HG03571 (cell line): ENCODE data around the gene MMP17.

ENCODE experiments used
- ATAC-seq: cut with Tn5 transposase; IDR thresholded peaks from one replicate; pipeline ENCODE4 v1.9.1; 2021; ENCODE audit not compliant: unreplicated experiment

The MMP17 gene

DNA sequence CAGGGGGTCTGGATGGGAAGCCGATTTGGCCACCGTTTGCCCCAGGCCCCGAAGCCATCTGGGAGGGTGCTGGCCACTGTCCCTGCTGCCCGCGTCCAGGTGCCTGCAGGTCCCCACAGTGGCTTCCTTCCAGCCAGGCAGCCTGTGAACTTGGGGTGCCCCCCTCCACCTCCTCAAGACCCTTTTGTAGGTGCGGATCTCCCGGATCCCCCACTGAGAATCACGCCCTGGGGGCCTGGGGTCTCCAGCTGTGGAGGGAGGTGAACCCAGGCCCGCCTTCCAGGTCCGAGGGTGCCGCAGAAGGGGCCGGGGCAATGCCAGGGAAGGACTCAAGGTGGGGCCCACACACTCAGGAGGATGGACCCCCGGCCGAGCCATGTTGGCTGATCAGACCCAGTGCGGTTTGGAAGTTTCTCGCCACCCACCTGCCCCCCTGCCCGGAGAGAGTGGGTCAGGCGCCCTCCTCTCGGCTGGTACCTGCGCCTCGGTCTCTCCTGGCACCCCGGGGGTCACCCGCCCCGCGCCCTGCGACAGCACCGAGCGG, 1.7 kb downstream of the MMP17 start:
- no peak for ATAC-seq

DNA sequence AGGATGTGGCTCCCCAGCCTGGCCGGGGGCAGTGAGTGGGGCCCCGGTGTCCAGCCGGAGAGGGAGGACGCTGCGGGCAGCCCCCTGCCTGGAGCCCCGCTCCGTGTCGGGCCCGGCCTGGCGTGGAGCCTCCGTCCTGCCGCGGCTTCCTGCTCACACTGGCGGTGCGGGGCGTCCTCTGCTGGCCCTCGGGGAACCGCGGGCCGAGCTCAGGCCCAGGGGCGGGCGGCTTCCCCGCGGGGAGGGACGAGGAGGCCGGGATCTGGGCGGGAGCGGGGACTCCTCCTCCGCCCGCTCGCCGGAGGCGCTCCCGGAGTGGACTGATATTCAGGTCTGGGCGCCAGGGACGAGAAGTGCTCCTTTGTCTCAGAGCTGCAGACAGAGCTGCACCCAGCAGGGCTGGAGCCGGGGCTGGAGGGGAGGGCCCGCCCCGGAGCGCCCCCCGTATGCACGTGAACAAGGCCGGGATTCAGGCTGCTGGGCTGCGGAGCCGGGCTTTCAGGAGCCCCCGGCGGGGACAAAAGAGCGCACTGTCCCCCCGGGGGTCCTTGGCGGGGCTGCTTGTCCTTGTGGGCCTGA, 2.2 kb downstream of the MMP17 start:
- no peak for ATAC-seq

DNA sequence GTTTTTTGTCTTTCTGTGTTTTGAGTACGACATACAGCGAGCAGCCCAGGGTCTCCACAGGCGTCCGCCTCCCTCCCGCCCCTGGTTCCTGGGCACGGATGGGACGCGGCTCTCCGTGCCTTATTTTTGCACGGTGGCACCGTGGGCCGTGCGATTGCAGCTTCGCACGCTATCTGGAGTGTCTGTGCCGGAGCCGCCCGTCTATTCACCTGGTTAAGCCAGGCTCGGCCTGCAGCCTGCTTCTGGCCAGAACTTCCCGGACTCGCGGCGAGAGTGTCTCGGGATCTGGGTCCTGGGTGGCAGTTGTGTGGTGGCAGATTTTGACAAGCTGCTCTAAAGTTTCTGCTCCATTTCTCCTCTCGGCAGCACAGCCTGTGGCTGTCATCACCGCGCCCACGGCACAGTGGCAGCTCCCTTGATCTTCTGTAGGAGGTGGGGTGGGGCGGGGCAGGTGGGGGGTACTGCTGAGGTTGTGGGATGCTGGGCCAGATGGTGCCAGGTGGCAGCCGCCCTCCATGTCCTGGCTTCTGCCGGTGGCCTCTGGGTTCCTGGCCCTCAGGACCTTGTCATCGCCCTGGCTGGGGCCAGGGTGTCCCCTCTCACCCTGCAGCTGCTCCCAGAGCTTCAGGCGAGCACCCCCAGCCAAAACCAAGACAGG, 2.9 kb downstream of the MMP17 start:
- no peak for ATAC-seq

DNA sequence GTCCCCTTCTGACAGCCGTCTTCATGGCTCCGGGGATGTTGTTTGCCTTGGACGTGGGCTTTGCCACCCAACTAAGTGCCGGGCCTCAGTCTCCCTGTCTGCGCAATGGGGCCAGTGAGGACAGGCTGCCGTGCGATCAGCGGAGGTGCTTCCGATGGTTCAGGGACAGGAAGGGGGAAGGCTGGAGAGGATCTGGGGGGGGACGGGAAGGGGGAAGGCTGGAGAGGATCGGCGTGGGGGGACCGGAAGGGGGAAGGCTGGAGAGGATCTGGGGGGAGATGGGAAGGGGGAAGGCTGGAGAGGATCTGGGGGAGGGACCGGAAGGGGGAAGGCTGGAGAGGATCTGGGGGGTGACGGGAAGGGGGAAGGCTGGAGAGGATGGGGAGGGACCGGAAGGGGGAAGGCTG, 3.4 kb downstream of the MMP17 start:
- ATAC-seq = no peak

DNA sequence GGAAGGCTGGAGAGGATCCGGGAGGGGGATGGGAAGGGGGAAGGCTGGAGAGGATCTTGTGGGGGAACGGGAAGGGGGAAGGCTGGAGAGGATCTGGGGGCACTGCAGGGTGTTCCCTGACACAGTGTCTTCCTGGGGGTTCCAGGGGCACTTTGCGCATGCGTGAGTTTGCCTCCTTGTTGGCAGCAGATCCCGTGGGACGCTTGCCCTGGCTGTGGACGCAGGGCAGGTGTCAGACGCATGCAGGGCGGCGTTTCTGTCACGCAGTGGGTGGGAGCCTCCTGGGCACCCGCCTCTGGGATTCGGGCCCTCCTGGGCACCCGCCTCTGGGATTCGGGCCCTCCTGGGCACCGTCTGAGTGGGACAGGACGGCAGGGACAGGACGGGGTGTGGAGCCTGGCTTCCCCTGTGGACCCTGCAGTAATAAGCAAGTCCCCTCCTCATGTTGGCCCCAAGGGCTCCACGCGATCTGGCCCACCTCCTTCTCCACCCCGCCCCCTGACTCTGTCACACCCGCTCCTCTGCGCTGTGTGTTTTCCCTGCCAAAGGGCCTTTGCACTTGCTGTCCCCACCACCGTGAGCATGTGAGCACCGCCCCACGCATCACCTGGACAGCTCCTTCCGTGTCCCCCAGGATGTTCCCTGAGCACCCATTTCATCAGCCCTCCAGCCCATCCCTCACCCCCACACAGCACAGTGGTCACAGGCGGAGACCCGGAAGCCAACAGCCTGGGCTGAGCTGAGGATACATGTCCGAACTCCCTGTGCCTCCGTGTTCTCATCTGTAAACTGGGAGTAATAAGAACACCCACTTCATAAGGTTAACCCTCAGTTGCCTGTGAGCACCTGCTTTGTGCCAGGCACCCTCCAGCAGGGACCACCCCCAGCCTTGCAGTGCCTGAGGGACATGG, 4.4 kb downstream of the MMP17 start:
- ATAC-seq = no peak

DNA sequence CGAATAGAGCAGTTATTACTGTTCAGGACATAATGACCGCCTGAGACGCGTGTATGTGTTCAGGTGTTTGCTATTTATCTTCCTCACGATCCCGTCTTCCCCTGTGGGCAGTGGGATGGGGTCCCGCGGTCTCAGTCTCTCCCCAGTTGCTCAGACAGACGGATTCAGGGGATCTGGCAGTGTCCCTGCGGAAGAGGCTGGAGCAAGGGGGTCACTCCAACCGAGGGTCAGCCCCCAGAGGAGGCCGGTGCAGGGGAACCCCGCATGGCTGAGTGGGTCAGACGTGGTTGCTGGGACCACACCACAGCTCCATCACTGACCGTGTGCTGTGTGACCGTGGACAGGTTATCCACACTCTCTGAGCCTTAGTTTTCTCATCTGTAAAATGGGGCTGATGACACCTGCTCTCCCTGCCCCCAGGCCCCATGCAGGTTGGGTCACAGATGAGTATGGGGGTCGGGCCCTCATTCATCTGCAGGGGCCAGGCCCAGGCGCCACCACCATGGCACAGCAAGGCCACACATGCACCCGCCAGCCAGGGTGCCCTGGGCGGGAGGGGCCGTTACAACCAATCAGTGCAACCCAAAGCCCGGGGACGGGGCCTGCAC, 5.2 kb downstream of the MMP17 start:
- ATAC-seq = no peak

DNA sequence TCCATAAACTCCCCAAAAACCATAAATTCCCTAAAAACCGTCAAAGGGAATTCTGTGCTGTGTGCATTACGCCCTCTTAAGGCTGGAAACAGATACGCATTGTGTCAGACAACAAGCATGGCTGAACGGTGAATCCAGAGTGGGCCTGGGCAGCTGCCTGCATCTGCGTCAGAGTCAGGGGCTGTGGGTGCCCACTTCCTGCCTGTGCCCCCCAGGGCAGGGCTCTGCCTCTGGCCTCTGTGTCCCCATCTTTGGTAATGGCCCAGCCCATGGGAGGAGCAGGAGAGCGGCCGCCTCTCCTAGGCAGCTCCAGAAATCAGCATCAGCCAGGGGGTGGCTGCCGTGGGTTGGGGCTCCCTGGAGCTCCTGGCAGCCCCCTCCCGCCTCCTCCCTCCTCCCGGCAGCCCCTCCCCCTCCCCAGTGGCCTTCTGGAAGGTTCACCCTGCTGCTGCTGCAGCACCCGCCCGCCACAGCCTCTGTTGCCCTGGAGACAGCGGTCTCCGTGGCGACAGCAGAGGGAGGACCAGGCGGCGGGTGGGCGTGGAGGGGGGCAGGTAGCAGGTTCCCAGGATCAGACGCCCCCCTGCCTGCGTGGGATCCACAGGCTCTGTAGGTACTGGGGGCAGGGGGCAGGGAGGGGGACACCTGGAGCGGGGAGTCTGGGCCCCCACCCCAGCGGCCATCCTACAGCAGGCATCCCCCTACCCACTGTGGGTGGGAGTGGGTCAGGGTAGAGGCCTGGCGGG, 5.9 kb downstream of the MMP17 start:
- ATAC-seq = no peak

DNA sequence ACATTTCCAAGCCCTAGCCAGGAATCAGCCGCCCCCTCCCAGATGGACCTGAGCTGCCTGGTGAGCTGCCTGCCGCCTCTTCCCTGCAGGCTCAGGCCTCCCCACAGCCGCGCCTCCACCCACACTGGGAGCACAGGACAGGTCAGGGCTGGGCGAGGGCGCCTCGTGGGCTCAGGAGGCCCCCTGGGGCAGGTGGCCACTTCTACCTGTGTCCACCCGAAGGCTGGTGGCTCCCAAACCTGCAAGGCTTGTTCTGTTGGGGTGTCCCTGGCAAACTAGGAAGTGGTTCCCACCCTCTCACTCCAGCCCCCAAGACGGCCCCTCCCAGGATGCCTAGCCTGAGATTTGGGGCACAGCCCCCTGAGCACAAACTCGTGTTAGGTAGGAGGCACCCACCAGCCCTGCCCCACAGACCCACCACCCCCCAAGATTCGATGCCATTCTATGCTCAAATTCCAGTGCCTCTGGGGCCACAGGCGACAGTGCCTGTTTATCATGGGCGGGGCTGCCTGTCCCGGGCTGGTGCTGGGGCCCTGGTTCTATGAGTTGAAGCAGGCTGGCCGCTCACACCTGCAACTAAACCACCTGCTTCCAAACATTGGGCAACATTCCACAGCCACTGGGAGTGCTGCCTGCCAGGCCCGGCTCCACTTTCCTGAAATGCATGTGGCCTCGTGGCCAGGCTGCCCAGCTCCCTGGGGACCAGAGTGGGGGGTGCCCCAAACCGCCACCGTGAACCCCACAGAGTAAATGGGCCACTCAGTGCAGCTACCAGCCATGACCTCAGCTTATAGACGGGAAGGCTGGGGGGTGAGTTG, 6.8 kb downstream of the MMP17 start:
- ATAC-seq = no peak

DNA sequence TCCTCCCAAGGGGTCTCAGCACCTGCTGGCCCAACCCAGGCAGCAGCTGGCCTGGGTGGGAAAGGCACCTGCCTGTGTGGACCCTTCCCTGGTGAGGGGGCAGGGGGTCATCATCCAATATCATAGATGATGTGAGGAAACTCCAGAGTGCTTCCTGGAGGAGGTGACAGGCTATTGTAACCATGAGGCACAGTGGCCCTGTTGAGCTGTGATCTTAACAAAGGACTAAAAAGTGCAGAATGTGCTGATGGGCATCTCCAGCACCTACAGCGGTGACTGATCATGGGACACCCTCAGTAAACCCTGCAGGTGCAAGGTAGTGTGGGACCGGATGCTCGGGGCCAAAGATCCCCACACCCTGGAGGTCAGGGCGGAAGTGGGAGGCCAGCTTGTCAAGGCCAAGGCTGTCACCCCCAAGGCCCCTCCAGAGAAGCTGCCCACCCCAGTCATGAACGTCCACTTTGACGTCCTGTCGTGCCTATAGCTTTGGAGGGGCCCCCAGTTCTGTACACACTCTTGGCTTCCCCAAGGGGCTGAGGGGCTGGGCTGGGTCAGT, 7.5 kb downstream of the MMP17 start:
- no peak for ATAC-seq

DNA sequence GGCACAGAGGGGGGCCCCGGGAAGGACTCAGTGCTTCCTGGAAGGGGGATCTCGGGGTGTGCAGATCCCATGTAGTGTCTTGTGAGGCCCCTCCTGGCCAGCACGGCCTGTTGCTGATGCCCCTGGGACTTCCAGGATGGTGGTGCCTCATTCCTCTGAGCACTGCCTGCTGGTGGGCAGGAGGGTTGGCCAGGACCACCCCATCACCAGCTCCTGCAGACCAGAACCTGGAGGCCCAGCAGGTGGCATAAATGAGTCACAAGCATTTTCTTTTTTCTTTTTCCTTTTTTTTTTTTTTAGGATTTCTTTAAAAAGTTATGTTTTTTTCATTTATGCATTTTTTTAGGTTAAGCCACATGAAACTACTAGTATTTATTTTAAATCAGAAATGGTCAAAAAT, 8.0 kb downstream of the MMP17 start:
- no peak for ATAC-seq

DNA sequence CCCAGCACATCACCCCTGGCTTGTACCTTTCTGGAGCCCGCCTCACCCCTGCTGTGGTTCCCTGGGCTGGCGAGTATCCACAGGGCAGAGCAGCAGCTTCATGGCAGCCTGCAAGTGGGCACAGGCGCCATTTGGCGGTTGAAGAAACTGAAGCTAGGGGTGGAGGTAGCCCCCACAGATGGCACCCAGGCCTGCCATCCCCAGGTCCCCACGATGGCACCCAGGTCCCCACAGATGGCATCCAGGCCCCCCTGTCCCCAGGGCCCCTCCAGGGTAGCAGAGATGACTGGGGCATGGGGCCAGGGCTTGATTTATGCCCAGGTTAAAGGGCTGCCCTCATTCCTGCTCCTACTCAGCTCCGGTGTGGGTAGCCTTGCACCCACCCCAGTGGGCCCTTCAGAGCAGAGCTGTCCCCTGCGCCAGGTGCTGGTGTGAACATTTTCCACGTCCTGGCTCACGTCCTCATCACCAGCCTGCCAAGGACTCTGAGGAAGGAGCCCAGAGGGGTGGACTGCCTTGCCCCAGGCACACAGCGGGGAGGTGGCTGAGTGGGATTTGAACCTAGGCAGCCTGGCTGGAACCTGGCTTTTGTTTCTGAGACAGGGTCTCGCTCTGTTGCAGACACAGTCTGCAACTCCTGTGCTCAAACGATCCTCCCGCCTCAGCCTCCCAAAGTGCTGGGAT, 8.7 kb downstream of the MMP17 start:
- ATAC-seq = no peak

DNA sequence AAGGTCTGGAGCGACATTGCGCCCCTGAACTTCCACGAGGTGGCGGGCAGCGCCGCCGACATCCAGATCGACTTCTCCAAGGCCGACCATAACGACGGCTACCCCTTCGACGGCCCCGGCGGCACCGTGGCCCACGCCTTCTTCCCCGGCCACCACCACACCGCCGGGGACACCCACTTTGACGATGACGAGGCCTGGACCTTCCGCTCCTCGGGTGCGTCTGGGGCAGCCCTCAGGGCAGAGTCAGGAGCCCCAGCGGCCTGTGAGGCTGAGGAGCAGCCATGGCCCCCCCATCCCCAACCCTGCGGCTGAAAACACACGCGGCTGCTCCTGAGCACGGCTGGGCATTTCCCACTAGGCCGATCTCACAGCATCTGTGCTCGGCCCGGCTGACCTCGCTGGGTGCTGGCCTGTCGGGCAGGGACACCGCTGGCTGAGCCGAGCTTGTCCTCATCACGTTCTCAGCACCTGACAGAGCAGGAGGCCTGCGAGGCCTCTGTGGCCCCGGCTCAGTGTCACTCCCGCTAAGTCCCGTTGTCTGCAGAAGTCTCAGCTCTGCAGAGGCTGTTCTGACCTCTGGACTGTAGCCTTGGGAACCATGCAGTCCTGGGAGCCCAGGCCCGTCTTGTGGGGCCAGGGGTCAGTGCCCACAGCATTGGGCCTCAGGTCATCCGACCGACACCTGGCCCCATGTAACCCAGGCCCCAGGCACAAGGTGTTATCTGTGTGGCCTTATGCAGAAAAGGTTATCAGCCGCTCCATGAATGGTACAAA, 12.6 kb downstream of the MMP17 start:
- no peak for ATAC-seq

DNA sequence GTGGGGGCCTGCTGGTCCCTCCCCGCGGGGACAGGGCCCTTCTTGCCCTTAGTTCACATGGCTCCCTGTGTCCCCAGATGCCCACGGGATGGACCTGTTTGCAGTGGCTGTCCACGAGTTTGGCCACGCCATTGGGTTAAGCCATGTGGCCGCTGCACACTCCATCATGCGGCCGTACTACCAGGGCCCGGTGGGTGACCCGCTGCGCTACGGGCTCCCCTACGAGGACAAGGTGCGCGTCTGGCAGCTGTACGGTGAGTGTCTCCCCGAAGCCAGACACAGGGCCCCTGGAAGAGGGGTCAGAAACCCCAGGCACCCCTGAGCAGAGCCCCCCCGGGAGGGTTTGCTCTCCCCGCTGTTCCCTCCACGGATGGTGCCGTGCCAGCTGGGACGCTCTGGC, 13.4 kb downstream of the MMP17 start:
- ATAC-seq = no peak

DNA sequence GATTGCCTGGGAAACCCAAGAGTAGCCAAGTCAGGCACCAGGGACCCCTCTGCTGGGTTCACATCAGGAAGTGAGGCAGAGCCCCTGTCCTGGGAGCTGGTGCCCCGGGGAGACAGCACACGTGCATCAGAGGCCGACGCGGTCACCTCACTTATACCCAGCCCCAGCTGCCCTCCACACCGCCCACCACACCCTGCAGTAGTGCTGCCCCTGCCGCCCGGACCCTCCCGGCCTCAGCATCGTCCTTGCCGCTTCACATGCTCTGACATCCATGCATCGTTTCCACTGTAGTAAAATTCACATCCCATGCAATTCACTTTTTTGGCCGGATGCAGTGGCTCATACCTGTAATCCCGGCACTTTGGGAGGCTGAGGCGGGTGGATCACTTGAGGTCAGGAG, 14.0 kb downstream of the MMP17 start:
- ATAC-seq = no peak

DNA sequence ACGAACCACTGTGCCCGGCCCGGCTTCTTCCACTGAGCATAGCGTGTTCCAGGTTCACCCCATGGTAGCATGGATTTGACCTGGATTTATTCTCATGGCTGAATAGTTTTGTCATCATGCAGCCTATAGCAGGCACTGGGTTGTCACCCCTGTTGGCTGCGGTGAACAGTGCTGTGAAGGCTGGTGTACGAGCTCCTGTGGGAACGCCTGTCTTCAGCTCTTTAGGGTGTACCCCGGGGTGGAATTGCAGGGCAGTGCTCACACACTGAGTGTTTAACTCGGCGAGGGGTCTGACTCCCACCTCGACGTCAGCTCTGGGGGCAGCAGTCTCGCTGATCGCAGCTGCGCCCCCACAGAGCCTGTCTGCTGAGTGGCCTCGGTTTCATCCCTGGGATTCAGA, 15.3 kb downstream of the MMP17 start:
- no peak for ATAC-seq

DNA sequence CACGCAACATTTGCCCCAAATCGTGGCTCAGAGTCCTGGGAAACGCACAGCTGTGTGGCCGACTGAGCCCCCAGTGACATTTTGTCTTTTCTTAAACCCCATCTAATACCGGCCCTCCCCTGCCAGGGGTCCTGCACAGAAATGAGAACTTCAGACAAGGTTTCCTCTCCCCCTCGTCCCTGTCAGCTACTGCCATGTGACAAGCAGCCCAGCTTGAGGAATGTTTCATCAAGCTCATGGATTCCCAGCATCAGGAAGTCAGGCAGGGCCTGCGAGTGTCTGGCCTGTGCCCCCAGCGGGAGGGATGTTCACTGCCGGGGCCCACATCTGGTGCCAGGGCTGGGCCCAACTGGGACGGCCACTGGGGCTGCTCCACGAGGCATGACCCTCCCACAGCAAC, 15.9 kb downstream of the MMP17 start:
- ATAC-seq = no peak

DNA sequence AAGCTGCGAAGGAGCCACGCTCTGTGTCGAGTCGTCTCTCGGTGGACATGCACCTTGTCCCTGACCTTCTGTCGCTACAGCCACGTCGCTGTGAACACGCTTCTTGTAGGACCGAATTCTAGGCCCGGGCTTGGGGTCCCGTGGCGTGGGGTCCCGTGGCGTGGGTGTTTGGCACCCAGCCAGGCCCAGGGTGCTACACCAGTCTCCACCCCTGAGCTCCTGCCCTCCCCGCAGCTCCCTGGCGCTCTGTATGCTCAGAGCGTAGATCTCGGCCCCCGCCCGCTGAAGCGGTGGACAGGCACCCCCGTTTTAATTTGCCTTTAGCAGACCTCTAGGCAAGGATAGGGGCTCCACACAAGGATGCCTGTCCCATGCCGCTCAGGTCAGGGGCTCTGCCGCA, 16.5 kb downstream of the MMP17 start:
- ATAC-seq = no peak

DNA sequence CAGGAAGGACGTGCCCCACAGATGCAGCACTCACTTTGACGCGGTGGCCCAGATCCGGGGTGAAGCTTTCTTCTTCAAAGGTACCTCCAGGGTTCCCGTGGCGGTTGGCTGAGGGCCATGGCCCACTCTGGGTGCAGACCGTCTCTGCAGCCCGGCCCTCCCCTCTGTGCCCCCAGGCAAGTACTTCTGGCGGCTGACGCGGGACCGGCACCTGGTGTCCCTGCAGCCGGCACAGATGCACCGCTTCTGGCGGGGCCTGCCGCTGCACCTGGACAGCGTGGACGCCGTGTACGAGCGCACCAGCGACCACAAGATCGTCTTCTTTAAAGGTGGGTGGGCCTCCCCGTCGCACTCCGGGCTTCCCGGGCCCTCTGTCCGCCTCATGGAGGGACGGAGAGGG, 16.9 kb downstream of the MMP17 start:
- no peak for ATAC-seq
